Measurements from ENCODE around the gene JAM3.

JAM3 gene

DNA sequence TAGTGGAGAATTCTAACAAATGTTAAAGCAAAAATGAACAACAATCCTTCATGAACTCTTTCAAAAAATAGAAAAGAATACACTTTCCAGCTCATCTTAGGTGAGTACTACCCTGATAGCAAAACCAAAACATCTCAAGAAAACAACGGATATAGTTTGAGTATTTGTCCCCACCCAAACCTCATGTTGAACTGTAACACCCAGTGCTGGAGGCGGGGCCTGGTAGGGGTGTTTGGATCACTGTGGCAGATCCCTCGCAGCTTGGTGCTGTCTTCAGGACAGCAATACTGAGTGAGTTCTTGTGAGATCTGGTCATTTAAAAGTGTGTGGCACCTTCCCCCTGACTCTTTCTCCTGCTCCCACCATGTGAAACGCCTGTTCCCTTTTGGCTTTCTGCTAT is 127.9 kb downstream of the JAM3 start:
- no peaks in the 10 kb centered on the region for H3K4me1 ChIP-seq (ENCODE audit: control insufficient read depth, insufficient read depth, low read length)
- H3K36me3 ChIP-seq (ENCODE audit: control insufficient read depth, insufficient read depth, low read length) = peaks cover 16% of the 10 kb centered on the region
- no peak overlapping the region for H3K9ac ChIP-seq (ENCODE audit: low read depth, low read length)
- no peaks in the 10 kb centered on the region for H3K27me3 ChIP-seq (ENCODE audit: control insufficient read depth, insufficient read depth, low read length)
- H3K4me3 ChIP-seq (ENCODE audit: low read depth, low read length) = no peak overlapping the region
- no peaks in the 10 kb centered on the region for H3K9me3 ChIP-seq (ENCODE audit: control insufficient read depth, insufficient read depth, low read length)

DNA sequence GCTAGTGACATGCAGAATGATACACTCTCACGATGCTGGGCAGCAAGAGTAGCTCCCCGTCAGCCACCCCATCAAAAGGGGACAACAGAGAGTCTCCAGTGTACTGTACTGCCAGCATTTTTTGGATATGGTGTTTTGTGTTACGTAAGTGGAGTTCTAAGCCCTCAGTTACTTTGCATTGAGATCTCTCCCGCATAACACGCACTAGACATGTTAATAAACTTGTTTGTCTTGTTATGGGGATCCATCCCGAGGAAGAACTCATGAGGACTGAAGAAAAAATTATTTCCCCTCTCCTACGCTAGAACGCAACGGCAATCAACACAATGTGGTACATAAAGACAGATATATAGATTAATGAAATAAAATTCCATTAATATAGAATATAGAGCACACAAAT is 130.7 kb downstream of the JAM3 start:
- H3K4me1 ChIP-seq (ENCODE audit: control insufficient read depth, insufficient read depth, low read length) = no peaks in the 10 kb centered on the region
- no peaks in the 10 kb centered on the region for H3K27me3 ChIP-seq (ENCODE audit: control insufficient read depth, insufficient read depth, low read length)
- peaks cover 7% of the 10 kb centered on the region for H3K36me3 ChIP-seq (ENCODE audit: control insufficient read depth, insufficient read depth, low read length)
- no peaks in the 10 kb centered on the region for H3K9me3 ChIP-seq (ENCODE audit: control insufficient read depth, insufficient read depth, low read length)
- H3K4me3 ChIP-seq (ENCODE audit: low read depth, low read length) = no peak overlapping the region
- H3K9ac ChIP-seq (ENCODE audit: low read depth, low read length) = no peak overlapping the region

GRCh38 chr11:134200688-134201087 is 131.8 kb downstream of the JAM3 start:
- Histone ChIP-seq H3K4me1 (ENCODE audit: control insufficient read depth, insufficient read depth, low read length) (no peaks in the 10 kb centered on the region), H3K4me3 (ENCODE audit: low read depth, low read length) (no peak overlapping the region), H3K9me3 (ENCODE audit: control insufficient read depth, insufficient read depth, low read length) (no peaks in the 10 kb centered on the region), H3K36me3 (ENCODE audit: control insufficient read depth, insufficient read depth, low read length) (peaks cover 8% of the 10 kb centered on the region), H3K27me3 (ENCODE audit: control insufficient read depth, insufficient read depth, low read length) (no peaks in the 10 kb centered on the region), H3K9ac (ENCODE audit: low read depth, low read length) (no peak overlapping the region)
